K562 (cell line): ENCODE results near the gene NAT14. TPM values are rescaled to one million over a fixed set of nuclear protein-coding genes. Genes with fewer than 3 reads are reported as not detected.

Experiments used
- CBX2 ChIP-seq: fragments of 200-600 bp; sonication (generic); IDR thresholded peaks from one replicate; pipeline ENCODE4 v1.6.1; 2012; ENCODE audit warnings: mild to moderate bottlenecking, low read length, inconsistent platforms; ENCODE audit not compliant: insufficient read depth, poor library complexity, severe bottlenecking
- CBX5 ChIP-seq: IDR thresholded peaks from 2 replicates; pipeline ENCODE4 v1.6.1; 2014; ENCODE audit warnings: low read depth, borderline replicate concordance
- CREB1 ChIP-seq, 2 experiments: sonication (generic) in 1 of 2; formaldehyde crosslinking in 1 of 2; IDR thresholded peaks; 2 replicates each; pipeline versions ENCODE4 v1.6.1 to v1.8.0; 2012 to 2022; ENCODE audit warnings: inconsistent platforms in 1 of 2, mild to moderate bottlenecking in 1 of 2, missing genetic modification reagents in 1 of 2, moderate library complexity in 1 of 2
- FOXA1 ChIP-seq: fragments of 450-650 bp; IDR thresholded peaks from 2 replicates; pipeline ENCODE4 v1.6.1; 2016; ENCODE audit warnings: mild to moderate bottlenecking, borderline replicate concordance
- IFI16 ChIP-seq: fragments of 250-450 bp; sonication (Bioruptor Pico); IDR thresholded peaks from 2 replicates; pipeline ENCODE4 v2.1.2; 2022; ENCODE audit warnings: mild to moderate bottlenecking, inconsistent platforms
- NBN ChIP-seq: fragments of 450-650 bp; IDR thresholded peaks from 2 replicates; pipeline ENCODE4 v1.6.1; 2016; ENCODE audit warnings: low read depth, mild to moderate bottlenecking
- TCF3 ChIP-seq: sonication (generic); formaldehyde crosslinking; IDR thresholded peaks from 2 replicates; pipeline ENCODE4 v1.4.0; 2020; ENCODE audit warnings: mild to moderate bottlenecking, missing genetic modification reagents
- TCF7 ChIP-seq: sonication (generic); IDR thresholded peaks from 2 replicates; pipeline ENCODE4 v1.6.1; 2016; ENCODE audit warnings: antibody characterized with exemption, borderline replicate concordance
- ZNF318 ChIP-seq, 2 experiments: fragments of 450-650 bp; IDR thresholded peaks; 2 replicates each; pipeline ENCODE4 v1.6.1; 2016; ENCODE audit warnings: mild to moderate bottlenecking in 2 of 2, borderline replicate concordance in 1 of 2, low read depth in 1 of 2, moderate library complexity in 1 of 2
- ZNF347 ChIP-seq: fragments of 450-650 bp; formaldehyde crosslinking; IDR thresholded peaks from 2 replicates; pipeline ENCODE4 v1.4.0; 2020; ENCODE audit warnings: low read depth, mild to moderate bottlenecking, moderate library complexity
- ZNF507 ChIP-seq: conservative IDR thresholded peaks from 2 replicates; pipeline ENCODE4 v1.6.1; 2017; ENCODE audit warnings: missing genetic modification characterization, missing compliant biosample characterization
- ZNF589 ChIP-seq: fragments of 200-800 bp; sonication (Bioruptor generic); IDR thresholded peaks from 2 replicates; pipeline ENCODE4 v1.6.1; 2016; ENCODE audit warnings: low read depth, missing genetic modification characterization, missing compliant biosample characterization
- polyA plus RNA-seq, 8 experiments: library from polyadenylated mRNA; depleted of rRNA in 4 of 8; stranded (reverse) in 5 of 8; unstranded in 3 of 8; fragments of >200 nt; fragmentation: Nextera tagmentation in 2 of 8; fragmentation: Illumina TruSeq in 1 of 8; extraction: Ambion mirVana in 2 of 8; extraction: Trizol in 1 of 8; gene quantifications; 2 replicates each; pipeline versions ENCODE4 v1.2.1 to v1.2.3, GENCODE V29; 2011 to 2014; ENCODE audit warnings: inconsistent platforms in 1 of 8, missing spikeins in 1 of 8
- total RNA-seq, 7 experiments: library from RNA; depleted of rRNA in 6 of 7; stranded (reverse); fragments of >200 nt in 6 of 7; fragmentation: Illumina TruSeq in 2 of 7; extraction: Trizol in 2 of 7; gene quantifications; 2 replicates each; pipeline versions ENCODE4 v1.2.1 to v1.2.3, GENCODE V29; 2011 to 2021; ENCODE audit warnings: low replicate concordance in 1 of 7
- TF ChIP-seq, protein P1 (sequence below): fragments of 250-450 bp; sonication (Bioruptor Pico); IDR thresholded peaks from 2 replicates; pipeline ENCODE4 v1.9.0; 2021; ENCODE audit warnings: mild to moderate bottlenecking
- TF ChIP-seq, protein P2 (sequence below): fragments of 200-800 bp; sonication (Bioruptor generic); IDR thresholded peaks from 2 replicates; pipeline ENCODE4 v1.6.1; 2017; ENCODE audit warnings: missing genetic modification characterization, missing compliant biosample characterization
- TF ChIP-seq, protein P3 (sequence below): fragments of 450-650 bp; formaldehyde crosslinking; conservative IDR thresholded peaks from 2 replicates; pipeline ENCODE4 v1.4.0; 2022; ENCODE audit warnings: mild to moderate bottlenecking, missing genetic modification characterization

The NAT14 gene
- total and polyA plus RNA-seq, 9 of the 15 experiments (the other 6 are each of a cell fraction or from before 2014, with no cell fraction given), result 2.4 to 77.0 (median 26.7) TPM

DNA sequence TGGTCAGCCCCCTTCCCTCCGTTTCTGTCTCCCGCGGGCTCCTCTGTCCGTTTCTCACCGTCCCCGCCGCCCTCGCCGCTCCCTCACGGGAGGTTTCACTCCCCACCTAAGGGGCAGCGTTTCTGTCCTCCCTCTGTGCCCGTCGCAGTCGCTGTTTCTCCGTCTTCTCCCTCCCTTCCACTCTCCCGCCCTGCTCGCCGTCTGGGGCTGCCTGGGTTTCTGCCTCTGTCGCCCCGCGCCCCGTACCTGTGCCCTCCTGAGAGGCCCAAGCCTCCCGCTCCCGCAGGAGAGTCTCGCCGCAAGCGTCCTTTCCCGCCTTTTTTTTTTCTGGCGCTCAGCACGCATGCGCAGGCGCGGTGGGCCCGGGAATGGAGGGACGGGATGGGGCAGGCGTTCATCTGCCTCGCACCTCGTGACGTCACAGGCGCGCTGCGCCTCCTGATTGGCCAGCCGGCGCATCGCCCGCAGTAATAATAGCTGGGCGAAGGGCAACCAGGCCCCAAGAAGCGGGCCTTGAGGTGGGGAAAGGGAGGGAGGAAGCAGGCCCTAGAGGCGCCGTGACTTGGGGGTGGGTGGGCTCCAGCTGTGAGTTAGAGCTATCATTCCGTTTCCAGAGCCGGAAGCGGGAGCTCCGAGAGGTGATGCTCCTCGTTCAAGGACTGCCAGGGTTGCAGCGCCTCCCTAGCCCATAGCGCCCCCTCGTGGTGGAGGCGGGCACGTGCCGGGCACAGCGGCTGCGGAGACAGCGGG, 18.7 kb downstream of the NAT14 start (continued):
- TF ChIP-seq IFI16 (no peak), CBX2 (no peak), ZNF347 (CRISPR knock-in tag) (no peak), ZNF589 (CRISPR knock-in tag) (no peak), FOXA1 (no peak), CBX5 (0 out of 2 replicates have a peak, but pooled peaks have one; percentile 37), TCF3 (no peak), ZNF318 (IDR thresholded peaks at IDR 0.05; ENCODE audit: borderline replicate concordance in 1 of 2, low read depth in 1 of 2) (0 out of 4 replicates have a peak, but pooled peaks of 1 of the 2 experiments have one; percentile 14), ZNF507 (no peak), TCF7 (no peak), CREB1 (IDR thresholded peaks at IDR 0.05) (peak; percentile 94), CREB1 (CRISPR knock-in tag; IDR thresholded peaks at IDR 0.05) (peak; percentile 99), NBN (peak; percentile 100)
- TF ChIP-seq, protein P1, sequence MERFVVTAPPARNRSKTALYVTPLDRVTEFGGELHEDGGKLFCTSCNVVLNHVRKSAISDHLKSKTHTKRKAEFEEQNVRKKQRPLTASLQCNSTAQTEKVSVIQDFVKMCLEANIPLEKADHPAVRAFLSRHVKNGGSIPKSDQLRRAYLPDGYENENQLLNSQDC (CRISPR knock-in tag), result no peak
- TF ChIP-seq, protein P2, sequence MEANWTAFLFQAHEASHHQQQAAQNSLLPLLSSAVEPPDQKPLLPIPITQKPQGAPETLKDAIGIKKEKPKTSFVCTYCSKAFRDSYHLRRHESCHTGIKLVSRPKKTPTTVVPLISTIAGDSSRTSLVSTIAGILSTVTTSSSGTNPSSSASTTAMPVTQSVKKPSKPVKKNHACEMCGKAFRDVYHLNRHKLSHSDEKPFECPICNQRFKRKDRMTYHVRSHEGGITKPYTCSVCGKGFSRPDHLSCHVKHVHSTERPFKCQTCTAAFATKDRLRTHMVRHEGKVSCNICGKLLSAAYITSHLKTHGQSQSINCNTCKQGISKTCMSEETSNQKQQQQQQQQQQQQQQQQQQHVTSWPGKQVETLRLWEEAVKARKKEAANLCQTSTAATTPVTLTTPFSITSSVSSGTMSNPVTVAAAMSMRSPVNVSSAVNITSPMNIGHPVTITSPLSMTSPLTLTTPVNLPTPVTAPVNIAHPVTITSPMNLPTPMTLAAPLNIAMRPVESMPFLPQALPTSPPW (CRISPR knock-in tag), result peak; percentile 70
- TF ChIP-seq, protein P3, sequence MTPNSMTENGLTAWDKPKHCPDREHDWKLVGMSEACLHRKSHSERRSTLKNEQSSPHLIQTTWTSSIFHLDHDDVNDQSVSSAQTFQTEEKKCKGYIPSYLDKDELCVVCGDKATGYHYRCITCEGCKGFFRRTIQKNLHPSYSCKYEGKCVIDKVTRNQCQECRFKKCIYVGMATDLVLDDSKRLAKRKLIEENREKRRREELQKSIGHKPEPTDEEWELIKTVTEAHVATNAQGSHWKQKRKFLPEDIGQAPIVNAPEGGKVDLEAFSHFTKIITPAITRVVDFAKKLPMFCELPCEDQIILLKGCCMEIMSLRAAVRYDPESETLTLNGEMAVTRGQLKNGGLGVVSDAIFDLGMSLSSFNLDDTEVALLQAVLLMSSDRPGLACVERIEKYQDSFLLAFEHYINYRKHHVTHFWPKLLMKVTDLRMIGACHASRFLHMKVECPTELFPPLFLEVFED, result no peak
